ENCODE measurements around the gene GOLGB1.
"Not testable (repeated sequence)": the region's sequence is repeated elsewhere in the genome, so short reads cannot be mapped to it uniquely, and the experiment has no call there.

GOLGB1 gene

DNA sequence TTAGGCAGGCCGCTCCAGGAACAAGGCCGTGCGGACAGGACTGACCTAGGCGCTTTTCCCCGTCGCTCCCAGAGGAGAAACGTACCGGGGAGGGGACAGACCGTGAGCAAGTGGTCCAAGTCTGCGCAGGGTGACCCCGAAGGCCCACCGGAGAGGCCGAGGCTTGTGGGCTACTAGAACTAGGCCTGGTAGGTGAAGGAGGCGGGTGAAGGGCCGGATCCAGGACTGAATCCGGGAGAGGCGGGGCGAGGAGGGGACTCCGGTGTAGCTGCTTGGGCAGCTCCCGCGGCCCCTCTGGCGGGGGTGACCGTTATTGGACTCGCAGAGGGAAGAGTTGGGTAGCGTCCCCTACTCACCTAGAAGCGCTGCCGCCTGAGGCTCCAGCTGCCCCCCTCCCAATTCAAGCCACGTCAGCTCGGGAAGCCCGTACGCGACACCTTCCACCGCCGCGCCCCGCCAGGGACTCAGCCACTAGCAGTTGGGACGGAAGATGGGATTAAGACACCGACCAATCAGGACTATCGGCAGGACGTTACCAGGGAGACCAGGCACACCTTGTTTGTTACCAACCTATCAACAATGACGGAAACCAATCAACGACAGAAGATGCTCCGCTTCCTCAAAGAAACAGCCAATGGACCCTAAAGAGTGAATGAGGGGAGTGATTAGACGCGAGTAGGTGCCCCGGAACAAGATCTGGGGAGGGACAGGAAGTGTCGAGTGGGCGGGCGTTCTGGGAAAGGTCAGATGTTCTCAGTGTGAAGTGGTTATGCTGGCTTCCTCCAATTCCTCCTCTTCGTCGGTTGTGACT, at the start of gene GOLGB1:
GOLGB1 (minus strand) TSS at position 466 of the 811 bp plus-strand sequence. CDS start 18,770 bp downstream, outside the sequence.
- DNase-seq (ENCODE audit: low spot score): peak; percentile 98

DNA sequence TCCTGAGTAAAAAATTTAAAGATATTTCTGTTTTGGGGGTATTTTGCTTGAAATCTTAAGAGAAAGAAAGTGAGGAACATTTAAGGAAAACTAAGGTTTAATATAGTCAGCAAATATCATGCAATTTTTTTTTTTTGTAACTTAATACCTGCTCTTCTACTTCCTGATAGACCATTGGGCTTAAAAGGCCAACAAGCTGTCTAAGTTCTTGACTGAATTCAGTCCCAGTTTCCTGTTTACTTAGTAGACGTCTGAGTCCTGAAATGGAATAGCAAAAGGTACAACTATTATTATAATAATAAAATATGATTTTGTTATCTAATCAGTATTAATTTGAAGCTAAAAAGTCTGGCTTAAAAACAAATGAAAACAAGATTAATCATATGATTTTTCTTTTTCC, 47.4 kb upstream of the GOLGB1 start:
- DNase-seq (ENCODE audit: low spot score): no peak

GRCh38 chr3:121794264-121794983, 44.9 kb upstream of the GOLGB1 start:
- no peak for DNase-seq (ENCODE audit: low spot score)

DNA sequence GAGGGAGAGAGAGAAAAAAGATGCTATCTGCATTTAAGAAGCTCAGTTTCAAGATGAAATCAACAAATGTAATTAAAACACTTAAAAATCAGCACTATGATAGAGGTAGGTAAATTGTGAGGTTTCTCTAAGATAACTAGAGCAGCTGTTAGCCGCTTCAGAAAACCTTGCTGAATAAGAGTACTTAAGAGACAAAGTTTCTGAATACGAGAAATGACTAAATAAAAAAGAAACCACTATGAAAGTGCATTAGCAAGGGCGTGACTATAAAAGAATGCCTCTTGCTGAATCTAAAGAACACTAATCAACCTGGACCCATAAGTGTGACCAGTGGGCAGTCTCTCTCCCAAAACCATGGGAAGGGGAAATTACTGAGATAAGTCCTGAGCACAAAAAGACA, 43.5 kb upstream of the GOLGB1 start:
- no peak for DNase-seq (ENCODE audit: low spot score)

DNA sequence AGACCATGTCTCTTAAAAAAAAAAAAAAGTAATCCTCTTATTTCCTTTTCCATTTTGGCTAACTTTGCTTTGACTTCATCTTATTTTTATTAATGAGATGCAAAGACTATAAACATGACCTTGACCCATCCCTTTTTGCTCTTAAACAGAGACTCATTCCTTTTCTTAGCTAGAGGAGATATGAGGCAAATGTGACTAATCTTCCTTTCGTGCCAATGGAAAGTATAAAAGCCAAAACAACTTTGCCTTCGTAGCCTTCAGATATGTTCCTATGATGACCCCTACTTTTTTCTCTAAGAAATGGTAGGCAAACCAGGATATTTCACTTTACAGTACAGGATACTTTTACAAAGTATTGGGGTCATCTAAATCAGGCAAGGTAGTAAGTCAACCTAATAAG, 36.9 kb upstream of the GOLGB1 start:
- no peak for DNase-seq (ENCODE audit: low spot score)

DNA sequence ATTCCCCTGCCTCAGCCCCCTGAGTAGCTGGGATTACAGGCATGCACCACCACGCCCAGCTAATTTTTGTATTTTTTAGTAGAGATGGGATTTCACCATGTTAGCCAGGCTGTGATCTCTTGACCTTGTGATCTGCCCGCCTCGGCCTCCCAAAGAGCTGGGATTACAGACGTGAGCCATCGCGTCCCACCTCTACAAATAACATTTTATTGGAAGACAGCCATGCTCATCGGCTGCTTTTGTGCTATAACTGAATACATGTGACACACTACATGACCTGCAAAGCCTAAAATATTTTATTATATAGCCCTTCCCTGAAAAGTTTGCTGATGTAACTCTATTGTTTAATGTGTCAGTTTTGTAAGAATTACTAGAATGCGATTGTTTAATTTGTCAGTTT, 33.2 kb upstream of the GOLGB1 start:
- DNase-seq (ENCODE audit: low spot score): not testable (repeated sequence)

DNA sequence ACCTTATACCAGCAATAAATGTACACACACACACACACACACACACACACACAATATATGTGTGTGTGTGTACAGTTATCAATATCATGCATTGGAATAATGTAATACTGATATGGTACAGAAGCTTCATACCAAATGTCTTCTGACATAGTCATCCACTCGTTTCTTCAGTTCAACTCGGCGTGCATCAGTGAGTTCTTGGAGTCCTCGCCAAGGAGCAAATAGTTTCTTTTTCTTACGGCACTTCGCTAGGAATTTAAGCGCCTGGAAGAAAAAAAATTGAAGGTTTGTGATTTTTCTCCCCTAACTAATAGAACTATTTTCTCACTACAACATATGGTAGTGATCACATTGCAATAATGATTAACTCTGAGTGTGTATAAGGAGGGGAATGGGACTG, 32.1 kb upstream of the GOLGB1 start:
- DNase-seq (ENCODE audit: low spot score): no peak

DNA sequence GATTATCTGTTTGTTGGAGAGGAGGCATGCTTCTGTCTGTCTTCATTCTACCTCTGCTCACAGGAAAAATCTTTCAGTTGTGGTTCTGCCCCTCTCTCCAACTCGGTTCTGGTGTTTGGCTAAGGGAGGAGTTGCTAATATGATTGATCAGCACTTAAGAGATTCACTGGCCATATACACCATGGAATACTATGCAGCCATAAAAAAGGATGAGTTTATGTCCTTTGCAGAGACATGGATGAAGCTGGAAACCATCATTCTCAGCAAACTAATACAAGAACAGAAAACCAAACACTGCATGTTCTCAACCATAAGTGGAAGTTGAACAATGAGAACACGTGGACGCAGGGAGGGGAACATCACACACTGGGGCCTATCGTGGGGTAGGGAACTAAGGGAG, 25.6 kb upstream of the GOLGB1 start:
- not testable (repeated sequence) for DNase-seq (ENCODE audit: low spot score)

- no peak for DNase-seq (ENCODE audit: low spot score)
These were observed 19.7 kb upstream of the GOLGB1 start for GRCh38 chr3:121769246-121769645.

DNA sequence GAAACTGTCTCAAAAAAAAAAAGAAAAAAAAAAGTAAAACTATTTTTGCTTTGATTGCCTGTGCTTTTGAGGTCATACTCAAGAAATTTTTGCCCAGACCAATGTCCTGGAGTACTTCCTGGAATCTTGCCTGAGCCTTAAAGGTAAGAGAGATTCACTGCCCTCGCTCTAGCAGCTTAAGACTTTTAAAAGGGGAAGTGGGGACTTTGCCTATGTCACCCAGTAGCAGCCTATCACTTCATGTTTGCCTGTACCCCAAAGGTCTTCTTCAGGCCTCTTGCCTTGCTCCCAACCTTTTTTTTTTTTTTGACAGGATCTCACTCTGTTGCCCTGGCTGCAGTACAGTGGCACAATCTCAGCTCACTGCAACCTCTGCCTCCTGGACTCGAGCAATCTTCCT, 18.9 kb upstream of the GOLGB1 start:
- DNase-seq (ENCODE audit: low spot score): no peak

- no peak for DNase-seq (ENCODE audit: low spot score)
These were observed 10.1 kb upstream of the GOLGB1 start for GRCh38 chr3:121759541-121760202.

DNA sequence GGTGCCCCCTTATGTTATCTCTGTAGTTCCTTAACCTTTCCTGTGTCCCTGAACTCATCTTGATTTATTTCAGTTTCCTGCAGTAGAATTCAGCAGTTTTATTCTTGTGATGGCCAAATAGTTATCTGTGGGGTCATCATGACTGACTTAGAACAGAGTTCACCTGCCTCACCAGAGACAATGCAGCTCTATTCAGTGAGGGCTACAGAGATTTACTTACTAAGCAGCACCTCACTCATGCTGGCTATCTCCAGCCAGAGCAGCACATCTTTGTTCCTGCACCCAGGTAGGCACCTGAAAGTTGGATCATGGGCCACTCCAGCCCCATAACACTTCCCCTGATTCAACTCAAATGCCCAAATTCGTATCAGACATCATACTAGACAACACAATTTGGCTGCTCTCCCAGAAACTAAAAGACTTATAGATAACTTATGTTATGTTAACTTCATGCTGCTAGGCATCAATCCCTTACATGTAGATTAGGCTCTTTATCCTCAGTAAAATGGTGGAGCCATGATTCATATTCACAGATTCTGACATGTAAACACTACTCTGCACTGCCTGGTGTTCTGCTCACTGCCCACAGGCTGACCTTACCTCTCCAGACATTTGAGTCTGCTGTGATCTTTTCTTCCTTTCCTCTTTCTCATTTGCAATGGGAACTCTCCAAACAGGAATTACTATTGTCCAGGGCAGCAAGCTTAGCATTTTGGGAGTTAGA, 9.3 kb upstream of the GOLGB1 start:
- DNase-seq (ENCODE audit: low spot score): no peak

- DNase-seq (ENCODE audit: low spot score): no peak
These were observed 8.4 kb upstream of the GOLGB1 start for GRCh38 chr3:121757812-121758545.

- DNase-seq (ENCODE audit: low spot score): no peak
These were observed 7.7 kb upstream of the GOLGB1 start for GRCh38 chr3:121757087-121757811.

DNA sequence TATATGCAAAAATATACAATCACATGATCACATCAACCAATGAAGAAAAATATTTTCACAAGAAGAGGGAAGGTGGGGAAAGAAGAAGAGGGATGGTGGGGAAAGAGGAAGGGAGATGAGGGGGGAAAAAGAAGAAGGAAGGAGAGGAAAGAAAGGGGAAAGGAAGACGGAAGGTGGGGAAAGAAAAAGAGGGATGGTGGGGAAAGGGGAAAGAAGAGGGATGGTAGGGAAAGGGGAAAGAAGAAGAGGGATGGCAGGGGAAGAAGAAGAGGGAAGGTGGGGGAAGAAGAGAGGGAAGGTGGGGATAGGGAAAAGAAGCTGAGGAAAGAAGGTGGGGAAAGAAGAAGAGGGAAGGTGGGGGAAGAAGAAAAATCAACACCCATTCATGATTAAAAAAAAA, 3.2 kb upstream of the GOLGB1 start:
- DNase-seq (ENCODE audit: low spot score): no peak

DNA sequence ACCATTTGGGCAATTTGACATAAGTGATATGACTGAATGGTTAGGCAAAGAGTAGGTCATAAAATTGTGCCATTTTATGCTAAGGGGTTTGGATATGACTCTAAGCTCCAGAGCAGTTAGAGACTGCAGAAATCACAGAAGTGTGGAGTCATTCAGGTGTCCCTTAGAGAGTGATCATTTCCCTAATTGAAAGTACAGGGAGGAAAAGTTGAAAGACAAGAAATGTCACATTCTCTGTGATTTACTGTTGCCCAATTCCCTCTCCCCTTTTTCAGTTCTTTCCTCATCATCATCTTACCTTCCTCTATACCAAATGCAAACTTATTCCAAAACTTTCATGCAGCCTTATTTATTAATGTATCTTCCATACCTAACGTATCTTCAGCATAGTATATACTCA, 2.7 kb upstream of the GOLGB1 start:
- no peak for DNase-seq (ENCODE audit: low spot score)

DNA sequence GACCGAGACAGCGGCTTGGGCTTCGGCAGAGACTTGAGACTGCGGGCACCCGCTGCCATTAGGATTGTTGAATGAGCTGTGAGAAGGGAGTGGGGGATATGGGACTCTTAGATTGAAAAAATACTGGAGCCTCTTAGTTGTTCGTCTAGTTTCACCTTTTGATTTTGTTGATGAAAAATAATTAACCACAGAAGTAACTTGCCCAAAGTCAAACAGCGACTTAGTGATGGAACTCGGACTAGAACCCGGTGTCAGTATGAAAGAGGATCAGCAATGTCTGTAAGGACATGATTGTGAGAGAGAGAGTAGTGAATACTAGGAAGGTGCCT, 510 bp upstream of the GOLGB1 start:
- no peak for DNase-seq (ENCODE audit: low spot score)

DNA sequence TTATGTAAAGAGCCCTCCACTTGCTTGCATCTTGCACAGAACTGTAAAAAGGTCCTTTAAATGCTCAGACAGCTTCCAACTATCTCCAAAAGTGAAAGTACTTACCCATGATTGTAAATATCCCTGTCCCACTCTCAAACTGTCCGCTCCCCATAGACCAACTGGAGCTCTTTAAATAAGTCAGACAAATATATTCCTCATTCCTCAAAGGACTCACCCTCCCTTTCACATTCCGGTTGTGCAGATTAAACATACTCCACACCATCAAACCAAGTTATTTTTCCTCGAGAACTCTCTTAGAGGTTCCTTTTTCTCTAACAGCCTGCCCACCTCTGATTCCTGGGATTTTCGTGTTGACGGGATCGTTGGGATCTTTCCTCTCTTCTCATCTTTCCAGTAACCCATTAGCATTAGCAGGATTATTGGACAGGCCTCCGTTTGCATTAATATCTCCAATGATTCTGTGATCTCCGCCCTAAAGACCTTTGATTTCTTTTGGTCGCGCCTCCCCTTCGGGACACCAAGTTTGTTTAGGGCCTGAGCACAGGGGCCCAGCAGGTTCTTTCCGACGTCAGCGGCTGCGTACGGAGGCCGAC, 763 bp downstream of the GOLGB1 start:
- peak; percentile 27 for DNase-seq (ENCODE audit: low spot score)

- no peak for DNase-seq (ENCODE audit: low spot score)
These were observed 1.6 kb downstream of the GOLGB1 start for GRCh38 chr3:121747976-121748375.

GRCh38 chr3:121743106-121743505, 6.4 kb downstream of the GOLGB1 start:
- not testable (repeated sequence) for DNase-seq (ENCODE audit: low spot score)

DNA sequence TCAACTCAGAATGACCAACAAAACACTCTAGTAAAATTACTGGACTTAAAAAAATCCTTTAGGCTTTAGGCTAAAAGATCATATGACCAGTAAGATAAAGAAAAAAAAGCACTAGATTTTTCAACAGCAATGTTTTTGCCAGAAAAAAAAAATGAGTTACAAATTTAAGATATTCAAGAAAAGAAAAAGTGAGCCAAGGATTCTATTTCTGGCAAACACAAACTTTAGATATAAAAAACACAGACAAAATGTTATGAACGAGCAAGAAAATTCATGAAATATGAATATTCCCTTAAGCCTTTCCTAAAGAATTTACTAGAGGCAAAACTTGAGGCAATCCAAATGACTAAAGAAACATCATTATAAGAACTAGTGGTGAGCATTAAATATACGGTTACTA, 8.6 kb downstream of the GOLGB1 start:
- no peak for DNase-seq (ENCODE audit: low spot score)

Measured in activated CD4-positive, alpha-beta T cell treated with anti-CD3 and anti-CD28 coated beads, Interleukin-2, Interleukin-4, amounts not matched to agents 100 ng/mL and 50 ng/mL, durations not matched to agents 16 hours and 8 hours (primary cell).